Mesenchymal stem cell (in vitro differentiated cells and primary cell): ENCODE results near the gene PRR22.
A peak's percentile ranks its signal among the peaks of the same experiment; 100 is the strongest.

ENCODE experiments used
- DNase-seq: peaks from one replicate; pipeline ENCODE4 v3.0.0-alpha.2; 2013
- H2AFZ ChIP-seq: one replicate; pipeline ENCODE4 v1.6.1; 2013; ENCODE audit warnings: low read depth, mild to moderate bottlenecking, control low read depth, inconsistent platforms, low read length, moderate library complexity
- H2AK5ac ChIP-seq: 2 replicates; pipeline ENCODE4 v1.6.1; 2013; ENCODE audit warnings: low read length, moderate library complexity, mild to moderate bottlenecking, inconsistent platforms; ENCODE audit not compliant: severe bottlenecking
- H2BK120ac ChIP-seq: one replicate; pipeline ENCODE4 v1.6.1; 2013; ENCODE audit warnings: low read depth, mild to moderate bottlenecking, inconsistent platforms, low read length, moderate library complexity
- H2BK12ac ChIP-seq, 2 experiments: one replicate each; pipeline ENCODE4 v1.6.1; 2013; ENCODE audit warnings: inconsistent platforms in 2 of 2, low read length in 2 of 2, mild to moderate bottlenecking in 2 of 2, moderate library complexity in 2 of 2, control low read depth in 1 of 2
- H2BK15ac ChIP-seq: one replicate; pipeline ENCODE4 v1.6.1; 2013; ENCODE audit warnings: mild to moderate bottlenecking, low read depth, inconsistent platforms; ENCODE audit not compliant: poor library complexity, severe bottlenecking
- H2BK5ac ChIP-seq: 2 replicates; pipeline ENCODE4 v1.6.1; 2013; ENCODE audit warnings: low read depth, mild to moderate bottlenecking, low read length, control low read depth, inconsistent platforms; ENCODE audit not compliant: poor library complexity, severe bottlenecking
- H3K14ac ChIP-seq, 2 experiments: one replicate each; pipeline ENCODE4 v1.6.1; 2013; ENCODE audit warnings: inconsistent platforms in 2 of 2, low read length in 2 of 2, control low read depth in 1 of 2, mild to moderate bottlenecking in 1 of 2, moderate library complexity in 1 of 2
- H3K18ac ChIP-seq, 2 experiments: one replicate each; pipeline ENCODE4 v1.6.1; 2013; ENCODE audit warnings: inconsistent platforms in 2 of 2, low read length in 2 of 2, control low read depth in 1 of 2, low read depth in 1 of 2, mild to moderate bottlenecking in 1 of 2
- H3K23ac ChIP-seq, 2 experiments: one replicate each; pipeline ENCODE4 v1.6.1; 2013; ENCODE audit warnings: inconsistent platforms in 2 of 2, low read length in 2 of 2, mild to moderate bottlenecking in 2 of 2, moderate library complexity in 2 of 2, control low read depth in 1 of 2
- H3K27ac ChIP-seq: 2 replicates; pipeline ENCODE4 v1.5.1; 2013; ENCODE audit warnings: mild to moderate bottlenecking, moderate library complexity, low read length, control low read depth, inconsistent platforms; ENCODE audit not compliant: poor library complexity, severe bottlenecking
- H3K27me3 ChIP-seq, 2 experiments: 2 replicates each; pipeline versions ENCODE4 v1.6.1 to v1.7.0; 2013; ENCODE audit warnings: low read length in 2 of 2, mild to moderate bottlenecking in 2 of 2, moderate library complexity in 2 of 2, control low read depth in 1 of 2, inconsistent platforms in 1 of 2; ENCODE audit not compliant: control insufficient read depth in 1 of 2, insufficient read depth in 1 of 2
- H3K36me3 ChIP-seq, 2 experiments: 2 replicates each; pipeline versions ENCODE4 v1.6.1 to v1.7.0; 2013; ENCODE audit warnings: low read length in 2 of 2, control low read depth in 1 of 2, inconsistent platforms in 1 of 2, low read depth in 1 of 2, mild to moderate bottlenecking in 1 of 2; ENCODE audit not compliant: insufficient read depth in 2 of 2, control insufficient read depth in 1 of 2
- H3K4ac ChIP-seq, 2 experiments: one replicate each; pipeline ENCODE4 v1.6.1; 2013; ENCODE audit warnings: inconsistent platforms in 2 of 2, low read length in 2 of 2, mild to moderate bottlenecking in 2 of 2, moderate library complexity in 2 of 2, control low read depth in 1 of 2, low read depth in 1 of 2
- H3K4me1 ChIP-seq: 2 replicates; pipeline ENCODE4 v1.6.1; 2013; ENCODE audit warnings: low read depth, low read length, control low read depth; ENCODE audit not compliant: control insufficient read depth, insufficient read depth
- H3K4me2 ChIP-seq: 2 replicates; pipeline ENCODE4 v1.6.1; 2013; ENCODE audit warnings: low read length, mild to moderate bottlenecking, inconsistent platforms; ENCODE audit not compliant: poor library complexity, severe bottlenecking
- H3K4me3 ChIP-seq, 2 experiments: 2 replicates each; pipeline versions ENCODE4 v1.5.1 to v1.7.0; 2013; ENCODE audit warnings: low read length in 2 of 2, mild to moderate bottlenecking in 2 of 2, control low read depth in 1 of 2, low read depth in 1 of 2; ENCODE audit not compliant: insufficient read depth in 1 of 2
- H3K79me1 ChIP-seq: replicated peaks from 2 replicates; pipeline ENCODE4 v1.6.1; 2013; ENCODE audit warnings: mild to moderate bottlenecking, control low read depth, low read length, inconsistent platforms; ENCODE audit not compliant: poor library complexity, severe bottlenecking
- H3K9ac ChIP-seq: 2 replicates; pipeline ENCODE4 v1.7.0; 2013; ENCODE audit warnings: mild to moderate bottlenecking, low read length, moderate library complexity
- H3K9me3 ChIP-seq: 2 replicates; pipeline ENCODE4 v1.7.0; 2013; ENCODE audit warnings: mild to moderate bottlenecking, low read length; ENCODE audit not compliant: control insufficient read depth
- H4K8ac ChIP-seq: one replicate; pipeline ENCODE4 v1.6.1; 2013; ENCODE audit warnings: inconsistent platforms, mild to moderate bottlenecking, low read length, moderate library complexity
- H4K91ac ChIP-seq: one replicate; pipeline ENCODE4 v1.6.1; 2013; ENCODE audit warnings: mild to moderate bottlenecking, low read length, inconsistent platforms
- WGBS: methylation state at CpG from one replicate; pipeline ENCODE4 v1.1.7; 2013; ENCODE audit warnings: mixed read lengths; 5-methylcytosine and 5-hydroxymethylcytosine counted together

PRR22 gene

GRCh38 chr19:5827342-5827890, 42.9 kb upstream of the PRR22 start:
- Histone ChIP-seq H2BK12ac (peak overlapping the region; percentile 55 to 70), H3K4me1 (peaks cover 30% of the 10 kb centered on the region), H2BK5ac (no peak overlapping the region), H3K4me2 (peak overlapping the region; percentile 65), H3K4me3 (peak overlapping the region; percentile 73 to 91), H4K91ac (peak overlapping the region; percentile 81), H3K79me1 (peaks cover 1% of the 10 kb centered on the region), H2BK15ac (peak overlapping the region; percentile 20), H2AK5ac (peak overlapping the region; percentile 87), H3K9ac (peak overlapping the region; percentile 49), H3K18ac (peak overlapping the region; percentile 81 to 90), H3K4ac (peak overlapping the region; percentile 87 to 89), H3K27ac (no peak overlapping the region), H3K23ac (no peak overlapping the region), H3K27me3 (peaks cover 0 to 48% of the 10 kb centered on the region in 2 experiments), H2AFZ (peak overlapping the region; percentile 85), H2BK120ac (peak overlapping the region; percentile 29), H3K36me3 (no peaks in the 10 kb centered on the region), H3K14ac (peak overlapping the region; percentile 40 to 81), H3K9me3 (no peaks in the 10 kb centered on the region), H4K8ac (peak overlapping the region; percentile 99)
- no peak for DNase-seq
- WGBS = 24% methylated on average over 21 of the region's 37 CpGs

GRCh38 chr19:5826531-5827341, 42.2 kb upstream of the PRR22 start:
- peaks cover 1% of the 10 kb centered on the region for H3K79me1 ChIP-seq
- H2BK120ac ChIP-seq = peak overlapping the region; percentile 29
- no peak overlapping the region for H2AFZ ChIP-seq
- H2BK5ac ChIP-seq = no peak overlapping the region
- WGBS = 38% methylated on average over 24 of the region's 24 CpGs
- H3K36me3 ChIP-seq = no peaks in the 10 kb centered on the region
- peak overlapping the region; percentile 2 for H4K91ac ChIP-seq
- H3K27me3 ChIP-seq = peaks cover 0 to 47% of the 10 kb centered on the region in 2 experiments
- peak; percentile 56 for DNase-seq
- no peak overlapping the region for H3K27ac ChIP-seq
- H3K4me3 ChIP-seq = peak overlapping the region in 1 of 2 experiments; percentile 72
- H3K4me1 ChIP-seq = peaks cover 30% of the 10 kb centered on the region
- peak overlapping the region in 1 of 2 experiments; percentile 90 for H3K18ac ChIP-seq
- no peak overlapping the region for H3K9ac ChIP-seq
- peak overlapping the region; percentile 6 for H3K4me2 ChIP-seq
- no peak overlapping the region for H3K14ac ChIP-seq
- H4K8ac ChIP-seq = peak overlapping the region; percentile 99
- H2BK12ac ChIP-seq = peak overlapping the region in 1 of 2 experiments; percentile 70
- H3K9me3 ChIP-seq = no peaks in the 10 kb centered on the region
- H3K23ac ChIP-seq = no peak overlapping the region
- H2AK5ac ChIP-seq = peak overlapping the region; percentile 68
- no peak overlapping the region for H2BK15ac ChIP-seq
- H3K4ac ChIP-seq = no peak overlapping the region

- Histone ChIP-seq H3K9ac (no peak overlapping the region), H3K4me2 (no peak overlapping the region), H3K4me1 (peaks cover 30% of the 10 kb centered on the region), H3K4ac (no peak overlapping the region), H3K4me3 (no peak overlapping the region), H4K8ac (no peak overlapping the region), H2BK12ac (no peak overlapping the region), H3K36me3 (no peaks in the 10 kb centered on the region), H3K14ac (no peak overlapping the region), H3K27ac (no peak overlapping the region), H4K91ac (no peak overlapping the region), H2BK15ac (no peak overlapping the region), H3K27me3 (peaks cover 0 to 44% of the 10 kb centered on the region in 2 experiments), H3K9me3 (no peaks in the 10 kb centered on the region), H3K23ac (no peak overlapping the region), H2AFZ (no peak overlapping the region), H3K79me1 (peaks cover 1% of the 10 kb centered on the region), H2BK5ac (no peak overlapping the region), H3K18ac (no peak overlapping the region), H2AK5ac (no peak overlapping the region), H2BK120ac (no peak overlapping the region)
- 95% methylated on average over 21 of the region's 21 CpGs for WGBS
- no peak for DNase-seq
Observed at GRCh38 chr19:5825178-5825577, 40.6 kb upstream of the PRR22 start.

- Histone ChIP-seq H3K4me1 (peaks cover 27% of the 10 kb centered on the region), H3K36me3 (no peaks in the 10 kb centered on the region), H2AK5ac (no peak overlapping the region), H3K9me3 (no peaks in the 10 kb centered on the region), H2BK12ac (no peak overlapping the region), H3K23ac (no peak overlapping the region), H2BK5ac (no peak overlapping the region), H3K18ac (no peak overlapping the region), H2AFZ (no peak overlapping the region), H3K4me3 (no peak overlapping the region), H2BK15ac (no peak overlapping the region), H3K4ac (no peak overlapping the region), H3K9ac (no peak overlapping the region), H3K27ac (no peak overlapping the region), H2BK120ac (no peak overlapping the region), H4K91ac (no peak overlapping the region), H3K79me1 (peaks cover 1% of the 10 kb centered on the region), H3K27me3 (peaks cover 0 to 40% of the 10 kb centered on the region in 2 experiments), H3K4me2 (no peak overlapping the region), H3K14ac (no peak overlapping the region), H4K8ac (no peak overlapping the region)
- 93% methylated on average over 10 of the region's 10 CpGs for WGBS
- DNase-seq = no peak
Observed at GRCh38 chr19:5824751-5825150, 40.2 kb upstream of the PRR22 start.
